K562 (cell line): ENCODE measurements around the gene U2AF1L4. TPM values are rescaled to one million over a fixed set of nuclear protein-coding genes. Genes with fewer than 3 reads are reported as not detected.

Experiments
- CBX8 ChIP-seq: fragments of 200-600 bp; sonication (generic); IDR thresholded peaks from 2 replicates; pipeline ENCODE4 v1.6.1; 2012; ENCODE audit warnings: borderline replicate concordance, mixed run types, low read depth, mild to moderate bottlenecking, moderate library complexity, mixed read lengths, low read length, control low read depth, inconsistent platforms; ENCODE audit not compliant: poor library complexity, severe bottlenecking; ENCODE audit errors: extremely low read depth
- CREM ChIP-seq: IDR thresholded peaks from 2 replicates; pipeline ENCODE4 v1.6.1; 2014; ENCODE audit warnings: antibody characterized with exemption, low read depth
- ILF3 ChIP-seq: fragments of 450-650 bp; IDR thresholded peaks from 2 replicates; pipeline ENCODE4 v1.6.1; 2018; ENCODE audit warnings: antibody characterized with exemption, mild to moderate bottlenecking, moderate library complexity, borderline replicate concordance
- KAT2B ChIP-seq: IDR thresholded peaks from one replicate; pipeline ENCODE4 v1.6.1; 2012; ENCODE audit warnings: low read depth, mild to moderate bottlenecking, control low read depth, inconsistent platforms, low read length, moderate library complexity
- NFXL1 ChIP-seq: fragments of 450-650 bp; formaldehyde crosslinking; IDR thresholded peaks from 2 replicates; pipeline ENCODE4 v1.4.0; 2021; ENCODE audit warnings: mild to moderate bottlenecking
- POLR2B ChIP-seq: fragments of 450-650 bp; IDR thresholded peaks from 2 replicates; pipeline ENCODE4 v1.6.1; 2018; ENCODE audit warnings: low read depth; ENCODE audit not compliant: partially characterized antibody
- TAF9B ChIP-seq: fragments of 450-650 bp; IDR thresholded peaks from 2 replicates; pipeline ENCODE4 v1.6.1; 2018; ENCODE audit warnings: mild to moderate bottlenecking; ENCODE audit not compliant: partially characterized antibody
- TAL1 ChIP-seq: fragments of 450-650 bp; IDR thresholded peaks from 2 replicates; pipeline ENCODE4 v1.6.1; 2016; ENCODE audit warnings: mild to moderate bottlenecking
- U2AF2 ChIP-seq: fragments of 200-400 bp; formaldehyde crosslinking; optimal IDR thresholded peaks from 2 replicates; pipeline ENCODE3; 2017; ENCODE audit warnings: low read depth, mild to moderate bottlenecking, low read length
- ZNF134 ChIP-seq: fragments of 250-450 bp; sonication (Bioruptor Pico); conservative IDR thresholded peaks from 2 replicates; pipeline ENCODE4 v1.4.0; 2020
- ZNF253 ChIP-seq: fragments of 250-450 bp; sonication (Bioruptor Pico); conservative IDR thresholded peaks from 2 replicates; pipeline ENCODE4 v1.6.1; 2021; ENCODE audit warnings: mild to moderate bottlenecking
- ZNF41 ChIP-seq: fragments of 250-450 bp; sonication (Bioruptor Pico); conservative IDR thresholded peaks from 2 replicates; pipeline ENCODE4 v1.4.0; 2020; ENCODE audit warnings: mild to moderate bottlenecking
- ZNF584 ChIP-seq: fragments of 200-800 bp; sonication (Bioruptor generic); IDR thresholded peaks from 2 replicates; pipeline ENCODE4 v1.6.1; 2016; ENCODE audit warnings: low read depth, mild to moderate bottlenecking, missing genetic modification characterization, missing compliant biosample characterization
- polyA plus RNA-seq, 8 experiments: library from polyadenylated mRNA; depleted of rRNA in 4 of 8; stranded (reverse) in 5 of 8; unstranded in 3 of 8; fragments of >200 nt; fragmentation: Nextera tagmentation in 2 of 8; fragmentation: Illumina TruSeq in 1 of 8; extraction: Ambion mirVana in 2 of 8; extraction: Trizol in 1 of 8; gene quantifications; 2 replicates each; pipeline versions ENCODE4 v1.2.1 to v1.2.3, GENCODE V29; 2011 to 2014; ENCODE audit warnings: inconsistent platforms in 1 of 8, missing spikeins in 1 of 8
- total RNA-seq, 7 experiments: library from RNA; depleted of rRNA in 6 of 7; stranded (reverse); fragments of >200 nt in 6 of 7; fragmentation: Illumina TruSeq in 2 of 7; extraction: Trizol in 2 of 7; gene quantifications; 2 replicates each; pipeline versions ENCODE4 v1.2.1 to v1.2.3, GENCODE V29; 2011 to 2021; ENCODE audit warnings: low replicate concordance in 1 of 7
- TF ChIP-seq, protein P1 (sequence below): fragments of 250-450 bp; sonication (Bioruptor Pico); IDR thresholded peaks from 2 replicates; pipeline ENCODE4 v1.8.0; 2022; ENCODE audit warnings: moderate library complexity, mild to moderate bottlenecking, inconsistent platforms
- TF ChIP-seq, protein P2 (sequence below): fragments of 250-450 bp; sonication (Bioruptor Pico); IDR thresholded peaks from 2 replicates; pipeline ENCODE4 v1.4.0; 2020
- TF ChIP-seq, protein P3 (sequence below): fragments of 250-450 bp; sonication (Bioruptor Pico); IDR thresholded peaks from 2 replicates; pipeline ENCODE4 v1.4.0; 2020; ENCODE audit warnings: borderline replicate concordance
- TF ChIP-seq, protein P4 (sequence below): fragments of 250-450 bp; sonication (Bioruptor Pico); IDR thresholded peaks from 2 replicates; pipeline ENCODE4 v1.8.0; 2022; ENCODE audit warnings: inconsistent platforms, mild to moderate bottlenecking, moderate library complexity, borderline replicate concordance

The U2AF1L4 gene
- total and polyA plus RNA-seq, 9 of the 15 experiments (the other 6 are each of a cell fraction or from before 2014, with no cell fraction given) = 8.4 to 19.5 (median 12.6) TPM

DNA sequence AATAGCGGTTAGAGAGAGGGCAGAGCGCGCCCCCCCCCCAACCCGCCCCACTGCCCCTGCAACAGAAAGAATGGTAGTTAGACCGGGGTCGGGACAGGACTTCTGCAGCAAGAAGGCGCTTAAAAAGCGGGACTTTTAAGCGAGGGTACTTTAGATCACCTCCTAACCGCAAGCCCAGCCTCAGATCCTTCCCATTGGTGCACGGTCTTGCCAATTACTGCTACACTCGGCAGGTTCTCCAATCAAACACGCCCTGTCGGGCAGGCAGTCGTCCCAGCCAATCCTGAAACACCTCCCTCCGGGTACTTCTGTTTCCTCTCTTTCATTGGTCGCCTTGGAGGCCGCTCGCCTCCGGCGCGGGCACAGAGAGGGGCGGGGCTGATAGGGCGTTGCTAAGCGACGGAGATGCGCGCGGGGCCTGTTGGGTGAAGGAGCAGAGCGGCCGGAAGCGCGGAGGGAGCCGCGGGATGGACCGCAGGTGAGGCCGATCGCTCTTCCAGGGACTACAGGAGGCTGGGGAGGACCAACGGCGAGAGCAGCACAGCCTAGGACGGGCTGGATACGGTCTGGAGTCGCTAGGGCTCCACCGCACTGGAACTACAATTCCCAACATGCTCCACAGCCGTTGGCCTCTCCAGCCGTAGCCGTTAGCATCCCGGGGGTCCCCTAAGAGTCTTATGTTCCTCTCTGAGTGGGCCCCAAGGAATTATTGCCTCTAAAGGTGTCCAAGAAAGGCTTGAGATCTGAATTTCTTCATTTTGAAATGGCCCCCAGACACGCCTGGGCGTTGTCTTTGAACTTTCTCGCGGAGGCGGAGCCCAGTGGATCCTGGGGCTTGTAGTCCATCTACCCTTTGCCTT lies 12.8 kb upstream of the U2AF1L4 start, which contains the start of gene PROSER3 (continued):
- TF ChIP-seq, protein P1, sequence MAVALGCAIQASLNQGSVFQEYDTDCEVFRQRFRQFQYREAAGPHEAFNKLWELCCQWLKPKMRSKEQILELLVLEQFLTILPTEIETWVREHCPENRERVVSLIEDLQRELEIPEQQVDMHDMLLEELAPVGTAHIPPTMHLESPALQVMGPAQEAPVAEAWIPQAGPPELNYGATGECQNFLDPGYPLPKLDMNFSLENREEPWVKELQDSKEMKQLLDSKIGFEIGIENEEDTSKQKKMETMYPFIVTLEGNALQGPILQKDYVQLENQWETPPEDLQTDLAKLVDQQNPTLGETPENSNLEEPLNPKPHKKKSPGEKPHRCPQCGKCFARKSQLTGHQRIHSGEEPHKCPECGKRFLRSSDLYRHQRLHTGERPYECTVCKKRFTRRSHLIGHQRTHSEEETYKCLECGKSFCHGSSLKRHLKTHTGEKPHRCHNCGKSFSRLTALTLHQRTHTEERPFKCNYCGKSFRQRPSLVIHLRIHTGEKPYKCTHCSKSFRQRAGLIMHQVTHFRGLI (CRISPR knock-in tag) = 0 out of 2 replicates have a peak, but pooled peaks have one; percentile 32
- TF ChIP-seq ILF3 (no peak), NFXL1 (no peak), POLR2B (peak; percentile 60), ZNF253 (CRISPR knock-in tag) (no peak), ZNF584 (CRISPR knock-in tag) (no peak), ZNF41 (CRISPR knock-in tag) (0 out of 2 replicates have a peak, but pooled peaks have one; percentile 29), CBX8 (no peak), TAF9B (no peak), KAT2B (no peak), CREM (peak; percentile 63), ZNF134 (CRISPR knock-in tag) (no peak; the same call in 1 of the 2 replicates), U2AF2 (no peak), TAL1 (no peak)
- TF ChIP-seq, protein P2, sequence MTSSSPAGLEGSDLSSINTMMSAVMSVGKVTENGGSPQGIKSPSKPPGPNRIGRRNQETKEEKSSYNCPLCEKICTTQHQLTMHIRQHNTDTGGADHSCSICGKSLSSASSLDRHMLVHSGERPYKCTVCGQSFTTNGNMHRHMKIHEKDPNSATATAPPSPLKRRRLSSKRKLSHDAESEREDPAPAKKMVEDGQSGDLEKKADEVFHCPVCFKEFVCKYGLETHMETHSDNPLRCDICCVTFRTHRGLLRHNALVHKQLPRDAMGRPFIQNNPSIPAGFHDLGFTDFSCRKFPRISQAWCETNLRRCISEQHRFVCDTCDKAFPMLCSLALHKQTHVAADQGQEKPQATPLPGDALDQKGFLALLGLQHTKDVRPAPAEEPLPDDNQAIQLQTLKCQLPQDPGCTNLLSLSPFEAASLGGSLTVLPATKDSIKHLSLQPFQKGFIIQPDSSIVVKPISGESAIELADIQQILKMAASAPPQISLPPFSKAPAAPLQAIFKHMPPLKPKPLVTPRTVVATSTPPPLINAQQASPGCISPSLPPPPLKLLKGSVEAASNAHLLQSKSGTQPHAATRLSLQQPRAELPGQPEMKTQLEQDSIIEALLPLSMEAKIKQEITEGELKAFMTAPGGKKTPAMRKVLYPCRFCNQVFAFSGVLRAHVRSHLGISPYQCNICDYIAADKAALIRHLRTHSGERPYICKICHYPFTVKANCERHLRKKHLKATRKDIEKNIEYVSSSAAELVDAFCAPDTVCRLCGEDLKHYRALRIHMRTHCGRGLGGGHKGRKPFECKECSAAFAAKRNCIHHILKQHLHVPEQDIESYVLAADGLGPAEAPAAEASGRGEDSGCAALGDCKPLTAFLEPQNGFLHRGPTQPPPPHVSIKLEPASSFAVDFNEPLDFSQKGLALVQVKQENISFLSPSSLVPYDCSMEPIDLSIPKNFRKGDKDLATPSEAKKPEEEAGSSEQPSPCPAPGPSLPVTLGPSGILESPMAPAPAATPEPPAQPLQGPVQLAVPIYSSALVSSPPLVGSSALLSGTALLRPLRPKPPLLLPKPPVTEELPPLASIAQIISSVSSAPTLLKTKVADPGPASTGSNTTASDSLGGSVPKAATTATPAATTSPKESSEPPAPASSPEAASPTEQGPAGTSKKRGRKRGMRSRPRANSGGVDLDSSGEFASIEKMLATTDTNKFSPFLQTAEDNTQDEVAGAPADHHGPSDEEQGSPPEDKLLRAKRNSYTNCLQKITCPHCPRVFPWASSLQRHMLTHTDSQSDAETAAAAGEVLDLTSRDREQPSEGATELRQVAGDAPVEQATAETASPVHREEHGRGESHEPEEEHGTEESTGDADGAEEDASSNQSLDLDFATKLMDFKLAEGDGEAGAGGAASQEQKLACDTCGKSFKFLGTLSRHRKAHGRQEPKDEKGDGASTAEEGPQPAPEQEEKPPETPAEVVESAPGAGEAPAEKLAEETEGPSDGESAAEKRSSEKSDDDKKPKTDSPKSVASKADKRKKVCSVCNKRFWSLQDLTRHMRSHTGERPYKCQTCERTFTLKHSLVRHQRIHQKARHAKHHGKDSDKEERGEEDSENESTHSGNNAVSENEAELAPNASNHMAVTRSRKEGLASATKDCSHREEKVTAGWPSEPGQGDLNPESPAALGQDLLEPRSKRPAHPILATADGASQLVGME (CRISPR knock-in tag) = 0 out of 2 replicates have a peak, but pooled peaks have one; percentile 51
- TF ChIP-seq, protein P3, sequence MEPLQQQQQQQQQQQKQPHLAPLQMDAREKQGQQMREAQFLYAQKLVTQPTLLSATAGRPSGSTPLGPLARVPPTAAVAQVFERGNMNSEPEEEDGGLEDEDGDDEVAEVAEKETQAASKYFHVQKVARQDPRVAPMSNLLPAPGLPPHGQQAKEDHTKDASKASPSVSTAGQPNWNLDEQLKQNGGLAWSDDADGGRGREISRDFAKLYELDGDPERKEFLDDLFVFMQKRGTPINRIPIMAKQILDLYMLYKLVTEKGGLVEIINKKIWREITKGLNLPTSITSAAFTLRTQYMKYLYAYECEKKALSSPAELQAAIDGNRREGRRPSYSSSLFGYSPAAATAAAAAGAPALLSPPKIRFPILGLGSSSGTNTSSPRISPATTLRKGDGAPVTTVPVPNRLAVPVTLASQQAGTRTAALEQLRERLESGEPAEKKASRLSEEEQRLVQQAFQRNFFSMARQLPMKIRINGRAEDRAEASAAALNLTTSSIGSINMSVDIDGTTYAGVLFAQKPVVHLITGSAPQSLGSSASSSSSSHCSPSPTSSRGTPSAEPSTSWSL (CRISPR knock-in tag) = no peak
- TF ChIP-seq, protein P4, sequence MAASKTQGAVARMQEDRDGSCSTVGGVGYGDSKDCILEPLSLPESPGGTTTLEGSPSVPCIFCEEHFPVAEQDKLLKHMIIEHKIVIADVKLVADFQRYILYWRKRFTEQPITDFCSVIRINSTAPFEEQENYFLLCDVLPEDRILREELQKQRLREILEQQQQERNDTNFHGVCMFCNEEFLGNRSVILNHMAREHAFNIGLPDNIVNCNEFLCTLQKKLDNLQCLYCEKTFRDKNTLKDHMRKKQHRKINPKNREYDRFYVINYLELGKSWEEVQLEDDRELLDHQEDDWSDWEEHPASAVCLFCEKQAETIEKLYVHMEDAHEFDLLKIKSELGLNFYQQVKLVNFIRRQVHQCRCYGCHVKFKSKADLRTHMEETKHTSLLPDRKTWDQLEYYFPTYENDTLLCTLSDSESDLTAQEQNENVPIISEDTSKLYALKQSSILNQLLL = no peak
